Right ventricle myocardium inferior (tissue), 1 donor: ENCODE results near the gene S1PR5. TPM values are rescaled to one million over a fixed set of nuclear protein-coding genes. Genes with fewer than 3 reads are reported as not detected.
"Not testable (repeated sequence)": the region's sequence is repeated elsewhere in the genome, so short reads cannot be mapped to it uniquely, and the experiment has no call there.

Source experiments
- ATAC-seq: fragments of 200-7000 bp; cut with Tn5 transposase; one replicate; pipeline ENCODE4 v1.9.1; 2020; ENCODE audit warnings: mild to moderate bottlenecking, moderate library complexity
- DNase-seq: peaks from one replicate; pipeline ENCODE4 v3.0.0; 2021; ENCODE audit errors: missing footprints
- intact Hi-C: fragments of 100-400 bp; cut with DNase I; formaldehyde crosslinking; loops from one replicate; pipeline ENCODE4 v1.11.0; 2022
- total RNA-seq: library from RNA; stranded (reverse); fragmentation: NEBNext Ultra II Directional; extraction: Animal tissue kit (Norgen Biotek cat#: 25700); gene quantifications from one replicate; pipeline ENCODE4 v1.2.1, GENCODE V29; 2021
- donor health status: DM: no; HTN: yes; CAD: no; lungs with severe emphysema.

Gene S1PR5
- total RNA-seq, 1 donor from 2014 or later = 0.27 TPM

DNA sequence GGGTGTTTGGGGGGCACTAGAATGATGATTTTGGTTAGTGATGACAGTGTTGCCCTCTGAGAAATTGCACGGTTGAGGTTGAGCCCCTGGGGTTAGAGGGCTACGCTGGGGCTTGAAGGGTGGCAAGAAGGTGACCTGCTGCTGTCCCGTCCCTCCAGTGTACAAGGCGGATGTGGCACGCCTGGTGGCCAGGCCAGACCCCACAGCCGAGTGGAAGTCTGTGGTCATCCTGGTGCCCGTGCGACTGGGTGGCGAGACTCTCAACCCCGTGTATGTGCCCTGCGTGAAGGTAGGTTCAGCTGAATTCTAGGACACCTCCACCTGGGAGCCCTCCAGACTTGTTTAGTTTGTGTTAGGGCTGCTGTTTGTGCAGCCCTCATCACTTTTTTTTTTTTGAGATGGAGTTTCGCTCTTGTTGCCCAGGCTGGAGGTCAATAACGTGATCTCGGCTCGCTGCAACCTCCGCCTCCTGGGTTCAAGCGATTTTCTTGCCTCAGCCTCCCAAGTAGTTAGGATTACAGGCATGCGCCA, 31.6 kb upstream of the S1PR5 start:
- DNase-seq (no peak), ATAC-seq (no peak)
- intact Hi-C loops = no loop called here

DNA sequence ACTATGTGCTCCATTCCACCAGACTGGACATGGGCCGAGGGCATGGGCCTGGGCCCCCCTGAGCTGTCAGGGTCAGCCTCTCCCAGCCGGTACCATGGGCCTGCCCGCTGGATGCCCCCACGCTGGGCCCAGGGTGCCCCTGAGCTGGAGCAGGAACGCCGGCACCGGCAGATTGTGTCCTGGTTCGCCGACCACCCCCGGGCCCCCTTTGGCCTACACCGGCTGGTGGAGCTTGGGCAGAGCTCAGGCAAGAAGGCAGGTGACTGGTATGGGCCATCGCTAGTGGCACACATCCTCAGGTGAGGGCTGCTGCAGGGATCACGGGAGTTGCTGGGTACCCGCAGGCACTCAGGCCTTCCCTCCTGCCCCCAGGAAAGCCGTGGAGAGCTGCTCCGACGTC, 29.6 kb upstream of the S1PR5 start:
- no peak for ATAC-seq
- no peak for DNase-seq
- intact Hi-C loops = no loop called here

DNA sequence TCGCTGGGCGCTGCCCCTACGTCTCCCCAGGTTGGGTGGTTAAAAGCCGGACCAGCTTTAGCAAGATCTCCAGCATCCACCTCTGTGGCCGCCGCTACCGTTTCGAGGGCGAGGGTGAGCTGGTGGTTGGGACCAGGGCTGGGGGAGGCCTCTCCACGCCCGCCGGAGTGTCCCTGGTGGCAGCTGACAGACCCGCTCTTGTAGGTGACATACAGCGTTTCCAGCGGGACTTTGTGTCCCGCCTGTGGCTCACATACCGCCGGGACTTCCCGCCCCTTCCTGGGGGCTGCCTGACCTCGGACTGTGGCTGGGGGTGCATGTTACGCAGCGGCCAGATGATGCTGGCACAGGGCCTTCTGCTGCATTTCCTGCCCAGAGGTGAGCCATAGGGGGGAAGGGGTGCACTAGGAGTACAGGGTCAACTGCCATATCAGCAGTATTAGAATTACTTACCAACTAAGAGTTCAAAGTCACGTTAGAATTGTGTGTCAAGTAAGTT, 27.6 kb upstream of the S1PR5 start:
- intact Hi-C loops = loop anchor here (2.0 kb wide), 1 partner anchor 20 kb away; no protein-coding TSS in a partner anchor
- ATAC-seq (no peak), DNase-seq (no peak)

DNA sequence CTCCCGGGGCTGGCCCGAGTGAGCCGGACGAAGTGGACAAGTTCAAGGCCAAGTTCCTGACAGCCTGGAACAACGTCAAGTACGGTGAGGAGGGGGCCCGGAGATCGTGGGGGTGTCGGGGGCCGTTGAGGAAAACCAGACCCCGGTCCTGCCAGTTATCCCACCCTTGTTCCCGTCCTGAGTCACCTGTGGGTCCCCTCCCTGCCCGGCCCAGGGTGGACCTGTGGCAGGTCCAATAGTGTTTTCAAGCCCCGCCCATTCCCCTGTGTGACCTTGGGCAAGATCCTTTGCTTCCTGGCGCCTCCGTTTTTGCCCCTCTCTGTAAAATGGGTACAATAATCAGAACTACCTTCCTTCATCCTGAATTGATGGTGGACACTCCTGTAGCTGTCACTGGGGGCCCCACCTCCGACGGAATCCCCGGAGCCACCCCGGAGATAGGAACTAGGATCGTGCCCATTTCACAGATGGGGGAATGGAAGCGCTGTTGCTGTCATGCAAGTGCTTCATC, 27.1 kb upstream of the S1PR5 start:
- intact Hi-C loops = loop anchor here (2.0 kb wide), 1 partner anchor 21 kb away; no protein-coding TSS in a partner anchor
- DNase-seq = no peak
- ATAC-seq = peak; percentile 33

DNA sequence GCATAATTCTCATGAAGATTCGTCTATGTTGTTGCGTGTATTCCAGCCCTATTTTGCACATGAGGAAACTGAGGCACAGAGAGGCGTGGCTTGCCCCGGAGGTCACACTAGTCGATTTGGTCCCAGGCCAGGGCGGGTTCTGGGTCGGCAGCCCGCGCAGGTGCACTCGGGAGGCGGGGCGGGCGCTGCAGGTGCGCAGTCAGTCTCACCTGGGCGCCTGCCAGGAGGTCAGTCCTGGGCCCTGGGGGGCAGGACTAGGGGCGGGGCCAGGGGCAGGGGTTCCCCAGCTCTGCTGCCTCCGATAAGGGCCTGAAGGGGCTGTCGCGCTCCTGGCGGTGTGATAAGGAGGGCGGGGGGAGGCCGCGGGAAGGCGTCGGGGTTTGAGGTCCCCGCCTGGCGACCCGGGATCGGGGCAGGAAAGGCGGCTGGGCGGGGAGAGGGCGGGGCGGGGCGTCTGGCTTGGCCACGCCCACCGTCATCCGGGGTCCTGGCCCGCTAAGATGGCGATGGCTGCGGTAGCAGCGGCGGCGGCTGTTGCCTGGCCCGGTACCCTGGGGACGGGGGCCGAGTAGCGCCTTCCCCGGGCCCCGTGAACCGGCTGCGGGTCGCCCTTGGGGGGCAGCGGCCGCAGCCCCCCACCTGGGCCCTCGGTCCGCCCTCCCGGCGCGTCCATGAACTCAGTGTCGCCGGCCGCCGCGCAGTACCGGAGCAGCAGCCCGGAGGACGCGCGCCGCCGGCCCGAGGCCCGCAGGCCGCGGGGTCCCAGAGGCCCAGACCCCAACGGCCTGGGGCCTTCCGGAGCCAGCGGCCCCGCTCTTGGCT, 26.4 kb upstream of the S1PR5 start, which contains the start of gene ATG4D:
ATG4D (plus strand) TSS at position 485 of the 822 bp plus-strand sequence; CDS start at position 672, 187 bp downstream.
- peak; percentile 93 for ATAC-seq
- peak; percentile 90 for DNase-seq
- intact Hi-C loops = loop anchor here (2.0 kb wide), 1 partner anchor 21 kb away; no protein-coding TSS in a partner anchor

DNA sequence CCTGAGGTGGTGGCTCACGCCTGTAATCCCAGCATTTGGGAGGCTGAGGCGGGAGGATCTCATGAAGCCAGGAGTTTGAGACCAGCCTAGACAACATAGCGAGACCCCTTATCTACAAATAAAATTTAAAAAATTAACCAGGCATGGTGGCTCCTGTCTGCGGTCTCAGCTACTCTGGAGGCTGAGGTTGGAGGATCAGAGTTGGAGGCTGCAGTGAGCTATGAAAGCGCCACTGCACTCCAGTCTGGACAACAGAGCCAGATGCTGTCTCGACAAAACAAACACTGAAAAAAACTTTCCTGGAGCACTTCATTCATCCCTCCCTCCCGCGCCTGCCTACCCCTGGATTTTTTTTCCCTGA, 25.8 kb upstream of the S1PR5 start:
- DNase-seq = no peak
- intact Hi-C loops = no loop called here
- ATAC-seq = no peak

DNA sequence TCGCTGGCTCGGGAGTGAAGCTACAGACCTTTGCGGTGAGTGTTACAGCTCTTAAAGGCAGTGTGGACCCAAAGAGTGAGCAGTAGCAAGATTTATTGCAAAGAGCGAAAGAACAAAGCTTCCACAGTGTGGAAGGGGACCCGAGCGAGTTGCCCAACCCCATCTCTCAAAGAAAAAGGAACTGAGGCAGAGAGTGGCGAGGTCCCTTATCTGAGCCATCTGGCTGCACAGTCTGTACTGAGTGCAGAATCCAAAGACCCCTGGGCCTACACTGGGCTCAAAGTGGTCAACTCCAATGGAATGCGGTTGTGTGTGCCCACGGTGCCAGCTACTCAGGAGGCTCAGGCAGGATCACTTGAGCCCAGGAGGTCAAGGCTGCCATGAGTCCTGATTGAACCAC, 21.8 kb upstream of the S1PR5 start:
- intact Hi-C loops, ATAC-seq, DNase-seq: not testable (repeated sequence)

DNA sequence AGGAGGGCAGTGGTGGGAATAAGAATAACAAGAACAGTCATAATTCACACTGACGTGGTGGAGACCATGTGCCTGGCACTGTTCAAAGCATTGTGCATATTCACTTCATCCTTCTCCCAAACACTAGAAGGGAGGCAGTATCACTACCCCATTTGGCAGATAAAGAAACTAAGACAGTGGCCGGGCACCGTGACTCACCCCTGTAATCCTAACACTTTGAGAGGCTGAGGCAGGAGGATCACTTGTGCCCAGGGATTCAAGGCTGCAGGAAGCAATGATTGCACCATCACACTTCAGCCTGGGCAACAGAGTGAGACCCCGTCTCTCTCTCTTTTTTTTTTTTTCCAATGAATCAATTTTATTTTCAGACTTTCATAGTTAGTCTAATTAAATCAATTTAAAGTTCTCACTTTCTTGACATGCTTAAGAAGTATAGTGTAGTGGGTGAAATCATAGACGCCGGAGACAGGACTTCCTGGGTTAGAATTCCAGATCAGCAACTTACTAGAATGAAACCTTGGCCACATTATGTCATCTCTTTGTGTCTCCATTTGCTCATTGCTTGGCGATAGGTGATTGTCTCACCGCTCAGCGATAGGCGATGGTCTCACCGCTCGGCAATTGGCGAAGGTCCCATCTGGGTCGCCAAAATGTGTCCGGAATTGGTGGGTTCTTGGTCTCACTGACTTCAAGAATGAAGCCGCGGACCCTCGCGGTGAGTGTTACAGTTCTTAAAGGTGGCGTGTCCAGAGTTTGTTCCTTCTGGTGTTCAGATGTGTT, 21.1 kb upstream of the S1PR5 start:
- intact Hi-C loops = no loop called here
- DNase-seq = no peak
- ATAC-seq = no peak

DNA sequence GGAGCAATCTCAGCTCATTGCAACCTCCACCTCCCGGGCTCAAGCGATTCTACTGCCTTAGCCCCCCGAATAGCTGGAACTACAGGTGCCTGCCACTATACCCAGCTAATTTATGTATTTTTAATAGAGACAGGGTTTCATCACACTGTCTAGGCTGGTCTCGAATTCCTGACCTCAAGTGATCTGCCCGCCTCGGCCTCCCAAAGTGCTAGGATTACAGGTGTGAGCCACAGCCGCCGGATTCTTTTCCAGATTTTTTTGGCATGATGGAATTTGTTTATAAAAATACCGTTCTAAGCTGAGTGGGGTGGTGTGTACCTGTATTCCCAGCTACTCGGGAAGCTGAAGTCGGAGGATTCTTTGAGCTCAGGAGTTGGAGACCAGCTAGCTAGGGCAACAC, 20.4 kb upstream of the S1PR5 start:
- intact Hi-C loops = no loop called here
- DNase-seq (no peak), ATAC-seq (no peak)

DNA sequence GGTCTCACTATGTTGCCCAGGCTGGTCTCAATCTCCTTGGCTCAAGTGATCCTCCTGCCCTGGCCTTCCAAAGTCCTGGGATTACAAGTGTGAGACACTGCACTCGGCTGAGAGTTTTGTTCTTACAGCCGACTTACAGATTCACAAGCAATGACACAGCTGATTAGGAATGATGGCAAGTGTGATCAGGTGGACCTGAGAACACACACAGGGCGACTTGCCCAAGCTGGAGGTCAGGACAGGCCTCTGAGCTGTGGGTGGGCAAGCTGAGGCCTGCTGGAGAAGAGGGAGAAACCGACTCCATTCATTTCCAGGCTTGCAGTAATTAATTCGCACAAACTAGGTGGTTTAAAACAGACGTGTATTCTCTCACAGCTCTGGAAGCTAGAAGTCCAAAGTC, 18.4 kb upstream of the S1PR5 start:
- no peak for DNase-seq
- intact Hi-C loops = no loop called here
- no peak for ATAC-seq

DNA sequence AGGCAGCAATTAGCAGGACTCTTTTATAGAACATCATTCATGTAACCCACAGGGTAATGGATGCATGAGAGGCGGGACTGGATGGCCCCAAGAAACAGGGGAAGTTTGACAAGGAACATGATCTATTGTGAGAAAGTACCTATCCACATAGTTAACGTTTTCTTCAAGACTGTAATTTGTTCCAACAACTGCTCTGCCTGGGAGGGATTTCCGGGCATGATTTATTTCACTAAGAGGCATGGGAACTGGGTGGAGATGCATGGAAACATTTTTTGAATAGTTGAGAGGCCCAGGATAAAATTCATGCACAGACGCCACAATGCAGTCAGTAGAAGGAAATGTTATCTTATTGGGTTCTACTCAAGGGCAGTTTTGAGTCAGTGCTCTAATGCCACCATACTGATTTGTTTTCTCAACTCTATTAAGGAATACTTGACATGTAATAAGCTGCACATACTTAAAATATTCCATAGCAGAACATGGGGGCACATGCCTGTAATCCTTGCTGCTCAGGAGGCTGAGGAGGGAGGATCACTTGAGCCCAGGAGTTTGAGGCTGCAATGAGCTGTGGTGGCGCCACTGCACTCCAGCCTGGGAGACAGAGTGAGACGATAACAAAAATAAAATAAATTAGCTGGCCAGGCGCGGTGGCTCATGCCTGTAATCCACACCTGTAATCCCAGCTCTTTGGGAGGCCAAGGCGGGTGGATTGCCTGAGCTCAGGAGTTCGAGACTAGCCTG, 16.6 kb upstream of the S1PR5 start:
- ATAC-seq = no peak
- intact Hi-C loops = no loop called here
- no peak for DNase-seq

DNA sequence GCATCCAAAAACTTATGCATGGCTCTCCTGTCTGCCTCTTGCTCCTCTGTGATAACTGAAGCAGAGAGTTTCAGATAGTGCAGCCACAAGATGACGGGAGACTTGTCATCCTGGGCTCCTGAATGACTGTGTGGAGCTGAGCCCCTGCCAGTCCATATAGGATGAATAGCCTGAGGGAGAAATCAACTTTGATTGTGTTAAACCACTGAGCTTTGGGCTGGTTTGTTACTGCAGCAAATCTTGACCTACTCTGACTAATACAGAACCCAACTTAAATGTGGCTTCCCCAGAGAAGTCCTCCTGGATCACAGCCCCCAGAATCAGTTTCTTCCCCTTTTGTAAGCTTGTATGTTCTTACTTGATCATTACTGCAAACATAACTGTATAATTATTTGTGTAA, 15.2 kb upstream of the S1PR5 start:
- DNase-seq (no peak), ATAC-seq (no peak)
- intact Hi-C loops = no loop called here

DNA sequence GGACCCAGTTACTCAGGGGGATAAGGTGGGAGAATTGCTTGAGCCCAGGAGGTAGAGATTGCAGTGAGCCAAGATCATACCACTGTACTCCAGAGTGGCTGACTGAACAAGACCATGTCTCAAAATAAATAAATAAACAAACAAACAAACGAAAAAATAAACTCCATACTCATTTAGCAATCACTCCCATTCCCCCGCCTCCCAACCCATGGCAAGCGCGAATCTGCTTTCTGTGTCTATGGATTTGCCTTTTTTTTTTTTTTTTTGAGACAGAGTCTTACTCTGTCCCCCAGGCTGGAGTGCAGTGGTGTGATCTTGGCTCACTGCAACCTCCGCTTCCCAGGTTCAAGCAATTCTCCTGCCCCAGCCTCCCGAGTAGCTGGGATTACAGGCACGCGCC, 9.6 kb upstream of the S1PR5 start:
- ATAC-seq, intact Hi-C loops, DNase-seq: not testable (repeated sequence)

DNA sequence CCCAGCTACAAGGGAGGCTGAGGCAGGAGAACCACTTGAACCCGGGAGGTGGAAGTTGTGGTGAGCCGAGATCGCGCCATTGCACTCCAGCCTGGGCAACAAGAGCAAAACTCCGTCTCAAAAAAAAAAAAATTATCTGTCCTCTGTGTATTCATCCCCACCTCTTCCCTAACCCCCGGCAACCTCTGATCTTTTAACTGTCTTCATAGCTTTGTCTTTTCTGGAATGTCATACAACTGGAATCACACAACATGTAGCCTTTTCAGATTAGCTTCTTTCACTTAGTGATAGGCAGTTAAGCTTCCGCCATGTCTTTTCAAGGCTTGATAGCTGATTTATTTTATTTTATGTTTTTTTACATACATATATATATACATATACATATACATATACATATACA, 8.4 kb upstream of the S1PR5 start:
- no peak for DNase-seq
- no peak for ATAC-seq
- intact Hi-C loops = no loop called here

DNA sequence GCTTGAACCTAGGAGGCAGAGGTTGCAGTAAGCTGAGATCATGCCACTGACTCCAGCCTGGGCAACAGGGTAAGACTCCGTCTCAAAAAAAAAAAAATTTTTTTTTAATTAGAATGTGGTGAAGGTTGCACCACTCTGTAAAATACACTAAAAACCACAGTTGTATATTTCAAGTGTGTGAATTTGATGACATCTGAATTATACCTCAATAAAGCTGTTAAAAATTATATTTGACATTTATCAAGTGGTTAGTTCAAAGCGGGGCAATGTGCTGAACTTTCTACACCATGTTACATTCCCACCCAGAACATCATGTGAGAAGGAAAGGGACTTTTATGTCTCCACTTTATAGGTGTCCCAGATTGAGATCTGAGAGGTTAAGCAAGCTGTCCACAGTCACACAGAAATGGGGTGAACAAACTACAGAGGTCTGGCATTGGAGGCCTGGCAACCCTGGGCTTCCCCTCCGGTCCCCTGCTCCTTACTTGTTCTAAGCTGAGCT, 5.9 kb upstream of the S1PR5 start:
- intact Hi-C loops = no loop called here
- no peak for DNase-seq
- ATAC-seq = no peak

DNA sequence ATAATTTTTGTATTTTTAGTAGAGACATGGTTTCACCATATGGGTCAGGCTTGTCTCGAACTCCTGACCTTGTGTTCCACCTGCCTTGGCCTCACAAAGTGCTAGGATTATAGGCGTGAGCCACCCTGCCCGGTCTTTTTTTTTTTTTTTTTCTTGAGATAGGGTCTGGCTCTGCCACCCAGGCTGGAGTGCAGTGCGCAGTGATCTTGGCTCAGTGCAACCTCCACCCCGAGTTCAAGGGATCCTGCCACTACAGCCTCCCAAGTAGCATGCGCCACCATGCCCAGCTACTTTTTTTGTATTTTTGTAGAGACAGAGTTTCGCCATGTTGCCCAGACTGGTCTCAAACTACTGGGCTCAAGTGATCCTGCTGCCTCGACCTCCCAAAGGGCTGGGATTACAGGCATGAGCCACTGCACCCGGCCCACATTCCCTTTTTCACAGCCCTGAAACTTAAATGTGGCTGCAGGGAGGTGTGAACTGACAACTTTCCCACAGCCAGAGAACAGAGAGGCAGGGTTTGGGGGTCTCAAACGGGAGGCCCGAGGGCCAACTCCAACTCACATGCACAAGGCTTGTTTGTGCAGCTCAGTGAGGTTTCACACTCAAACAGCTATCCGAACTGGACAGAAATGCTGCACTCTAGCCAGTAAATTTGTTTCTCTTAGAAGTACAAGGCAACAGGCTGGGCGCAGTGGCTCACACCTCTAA, 4.4 kb upstream of the S1PR5 start:
- intact Hi-C loops = no loop called here
- DNase-seq (no peak), ATAC-seq (no peak)

DNA sequence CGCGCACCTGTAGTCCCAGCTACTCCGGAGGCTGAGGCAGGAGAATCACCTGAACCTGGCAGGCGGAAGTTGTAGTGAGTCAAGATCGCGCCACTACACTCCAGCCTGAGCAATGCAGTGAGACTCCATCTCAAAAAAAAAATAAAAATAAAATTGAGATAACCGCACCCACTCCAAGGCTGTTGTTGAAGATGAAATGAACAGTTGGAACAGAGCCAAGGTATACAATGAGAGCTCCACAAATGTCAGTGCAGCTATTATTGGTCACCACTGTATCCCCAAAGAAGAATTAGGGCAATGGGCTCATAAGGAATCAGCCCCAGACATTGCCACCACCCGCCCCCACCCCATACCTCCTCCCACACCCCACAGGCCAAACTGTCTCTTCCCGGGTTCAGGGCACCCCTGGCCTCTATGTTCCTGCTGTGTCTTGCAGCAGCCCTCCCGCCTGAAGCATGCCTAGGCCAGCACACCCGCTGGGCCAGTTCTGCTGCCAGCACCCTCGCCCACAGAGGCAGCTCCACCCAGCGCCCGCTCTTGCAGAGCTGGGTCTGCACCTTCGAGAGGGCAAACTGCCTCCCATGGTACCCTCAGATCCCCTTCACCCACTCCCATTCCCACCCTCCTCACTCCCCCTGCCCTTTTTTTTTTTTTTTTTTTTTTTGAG, 3.5 kb upstream of the S1PR5 start:
- ATAC-seq = no peak
- no peak for DNase-seq
- intact Hi-C loops = no loop called here
